NCI-H748 treated with DMSO at 0.1 percent for 48 hours (cell line): ENCODE results near the gene JAG1.
"Not testable (repeated sequence)": the region's sequence is repeated elsewhere in the genome, so short reads cannot be mapped to it uniquely, and the experiment has no call there.

Experiments
- DNase-seq: peaks from one replicate; lab custom pipeline; 2025; lab: John Stamatoyannopoulos, UW

The JAG1 gene

DNA sequence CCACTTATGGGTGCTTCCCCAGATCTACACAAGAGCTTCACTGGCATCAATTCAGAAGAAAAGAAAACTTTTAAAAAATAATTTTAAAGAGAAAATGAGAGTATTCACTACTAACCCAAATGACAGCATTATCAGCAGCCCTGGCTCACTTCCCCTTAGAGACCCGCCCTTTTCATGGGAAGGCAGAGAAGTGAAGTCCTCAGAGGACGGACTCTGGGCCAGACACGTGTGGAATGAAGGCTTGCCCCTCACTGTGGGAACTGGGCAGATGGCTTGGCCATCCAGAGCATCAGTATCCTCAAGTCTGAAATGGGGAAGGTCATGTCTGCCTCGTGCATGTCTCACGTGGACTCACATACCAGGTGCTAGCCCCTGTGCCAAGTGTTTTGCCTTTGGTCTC, 63.5 kb downstream of the JAG1 start:
- DNase-seq = no peak

DNA sequence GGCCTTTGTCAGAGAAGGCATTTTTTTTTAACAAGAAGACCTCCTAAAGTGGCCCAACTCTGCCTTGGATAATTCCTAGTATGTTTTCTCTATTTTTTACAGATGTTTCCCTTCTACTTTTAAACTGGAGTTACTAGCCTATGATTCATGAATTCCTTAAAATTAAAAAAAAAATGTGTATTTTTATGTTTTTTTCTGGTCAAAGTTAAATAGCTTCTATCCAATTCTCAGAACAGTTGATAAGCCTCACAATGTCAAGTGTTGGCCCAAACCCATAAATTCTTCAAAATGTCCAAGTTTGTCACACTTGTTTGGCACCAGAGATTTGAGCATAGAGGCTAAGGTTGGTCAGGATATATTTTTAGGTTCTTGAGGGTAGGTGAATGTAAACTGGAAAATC, 64.0 kb downstream of the JAG1 start:
- DNase-seq = no peak

DNA sequence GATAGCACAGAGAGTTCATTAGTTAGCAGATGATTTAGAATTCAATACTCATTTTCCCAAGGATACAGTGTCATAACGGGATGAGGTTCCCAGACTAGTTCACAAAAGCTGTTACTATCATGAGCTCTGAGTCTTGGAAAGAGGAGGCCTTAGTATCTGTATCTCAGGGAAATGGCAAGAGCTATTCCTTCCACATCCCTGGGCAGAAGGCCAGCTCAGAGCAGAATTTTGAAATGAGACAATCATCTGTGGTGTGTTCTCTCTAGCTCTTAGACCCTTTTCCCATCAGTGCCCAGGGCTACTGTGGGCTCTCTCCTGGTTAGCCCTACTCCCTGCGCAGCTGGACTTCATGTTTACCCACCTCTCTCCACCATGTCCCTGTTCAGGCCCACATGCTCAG, 64.5 kb downstream of the JAG1 start:
- DNase-seq = no peak

DNA sequence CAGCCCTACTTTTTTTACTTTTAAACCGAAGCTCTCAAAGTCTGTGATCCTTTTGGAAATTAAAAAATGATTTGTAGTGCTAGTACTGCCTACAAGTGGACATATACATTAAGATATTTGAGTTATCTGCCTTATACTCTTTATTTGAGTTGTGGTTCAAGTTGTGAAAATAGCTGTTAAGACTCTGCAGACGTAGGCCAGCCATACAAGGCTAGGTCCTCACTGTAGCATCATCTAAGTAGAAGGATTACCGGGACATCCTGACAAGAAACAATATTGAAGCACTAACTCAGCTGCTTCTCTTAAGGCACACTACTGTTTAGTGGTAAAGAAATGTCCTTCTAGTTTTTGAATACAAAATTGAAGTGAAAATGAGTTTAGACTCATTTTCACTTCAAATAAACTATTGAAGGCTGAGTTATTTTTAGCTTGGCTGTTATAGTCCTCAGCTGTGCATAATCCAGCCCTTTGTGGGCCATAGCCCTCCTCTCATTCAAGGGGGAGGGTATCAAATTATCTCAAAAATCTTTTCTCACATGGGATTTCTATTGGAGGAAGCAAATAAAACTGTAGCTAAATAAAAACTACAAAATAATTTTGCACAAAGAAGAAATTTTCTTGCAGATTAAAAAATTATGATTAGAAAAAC, 68.1 kb downstream of the JAG1 start:
- DNase-seq = no peak

DNA sequence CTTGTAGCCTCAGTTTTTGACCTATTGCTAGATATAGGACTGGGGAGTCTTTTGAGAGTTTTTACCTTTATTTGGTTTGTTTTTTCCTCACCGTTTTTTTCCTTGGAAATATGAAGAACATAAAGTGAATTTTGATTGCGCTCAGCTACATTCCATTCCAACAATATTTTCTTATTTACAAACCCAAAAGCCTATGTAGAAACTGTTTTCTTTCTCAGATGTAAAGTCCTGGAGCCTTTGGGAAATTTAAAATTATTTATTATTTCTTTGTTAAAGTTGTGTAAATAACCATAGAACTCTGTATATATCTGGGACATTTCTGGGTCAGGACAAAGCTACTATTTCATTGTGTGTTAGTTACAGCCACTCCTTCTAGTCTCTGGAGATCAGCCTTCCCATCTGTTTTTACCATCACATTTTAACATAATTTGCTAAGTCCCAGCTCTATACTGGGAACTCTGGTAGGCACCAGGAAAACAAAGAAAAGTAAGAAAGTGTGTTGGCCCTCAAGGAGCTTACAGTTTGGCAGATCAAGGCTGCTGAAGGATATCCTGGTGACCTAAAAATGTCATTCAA, 68.8 kb downstream of the JAG1 start:
- no peak for DNase-seq

DNA sequence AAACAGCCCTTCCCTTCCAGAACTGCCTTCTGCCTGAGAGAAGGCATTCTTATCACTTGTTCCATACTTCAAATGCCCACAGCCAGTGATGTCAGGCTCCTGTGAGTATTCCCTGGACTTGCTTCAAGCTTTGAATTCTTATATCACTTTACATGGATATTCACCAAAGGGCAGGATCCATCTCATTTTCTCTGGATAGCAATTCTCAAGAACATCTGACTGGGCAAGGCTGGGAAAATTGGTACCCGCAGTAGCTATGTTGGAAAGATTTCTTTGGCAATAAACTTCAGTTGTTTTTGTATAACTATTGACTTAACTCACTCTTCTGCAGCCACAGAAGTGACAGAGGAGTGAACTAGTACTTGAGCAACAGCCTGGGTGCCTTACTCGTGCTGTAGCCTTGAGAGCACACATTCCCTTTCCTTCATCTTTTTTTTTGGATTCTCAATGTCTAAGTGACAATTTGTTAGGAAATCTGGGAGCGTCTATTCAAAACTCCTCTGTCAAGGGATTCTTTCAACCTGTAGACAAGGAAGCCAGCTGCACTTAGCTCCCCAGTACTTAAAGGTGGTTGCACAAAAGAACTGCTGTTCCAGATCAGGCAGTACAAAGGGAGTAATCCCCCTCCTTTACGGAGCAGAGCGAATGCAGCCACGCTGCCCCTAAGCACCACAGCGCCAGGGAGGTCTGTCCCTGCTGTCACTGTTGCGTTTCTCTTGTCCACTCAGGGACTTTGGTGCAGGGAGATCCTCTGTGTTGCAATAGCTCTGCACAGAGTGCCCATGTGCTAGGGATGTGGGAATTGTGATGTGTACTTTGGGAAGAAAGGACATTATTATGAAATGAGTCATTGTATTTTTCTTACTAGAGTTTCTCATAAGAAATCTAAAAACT, 69.6 kb downstream of the JAG1 start:
- no peak for DNase-seq

DNA sequence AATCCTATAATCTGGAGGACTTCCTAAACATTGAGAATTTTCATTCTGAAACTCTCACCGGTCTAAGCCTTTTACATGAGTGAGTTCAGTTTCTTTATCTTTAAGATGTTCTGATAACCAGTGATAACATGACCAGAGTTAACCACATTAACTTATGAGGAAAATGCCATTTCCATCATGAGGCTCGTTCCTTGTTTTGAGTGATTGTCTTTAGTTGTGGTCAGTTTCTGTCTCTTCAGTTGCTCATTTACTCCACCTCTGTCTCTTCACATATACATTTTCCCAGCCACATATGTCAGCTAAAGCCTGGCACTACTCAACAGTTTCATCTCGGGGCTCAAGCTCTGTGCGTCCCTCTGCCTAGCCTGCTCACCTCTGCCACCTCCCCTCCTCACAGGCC, 70.4 kb downstream of the JAG1 start:
- no peak for DNase-seq

DNA sequence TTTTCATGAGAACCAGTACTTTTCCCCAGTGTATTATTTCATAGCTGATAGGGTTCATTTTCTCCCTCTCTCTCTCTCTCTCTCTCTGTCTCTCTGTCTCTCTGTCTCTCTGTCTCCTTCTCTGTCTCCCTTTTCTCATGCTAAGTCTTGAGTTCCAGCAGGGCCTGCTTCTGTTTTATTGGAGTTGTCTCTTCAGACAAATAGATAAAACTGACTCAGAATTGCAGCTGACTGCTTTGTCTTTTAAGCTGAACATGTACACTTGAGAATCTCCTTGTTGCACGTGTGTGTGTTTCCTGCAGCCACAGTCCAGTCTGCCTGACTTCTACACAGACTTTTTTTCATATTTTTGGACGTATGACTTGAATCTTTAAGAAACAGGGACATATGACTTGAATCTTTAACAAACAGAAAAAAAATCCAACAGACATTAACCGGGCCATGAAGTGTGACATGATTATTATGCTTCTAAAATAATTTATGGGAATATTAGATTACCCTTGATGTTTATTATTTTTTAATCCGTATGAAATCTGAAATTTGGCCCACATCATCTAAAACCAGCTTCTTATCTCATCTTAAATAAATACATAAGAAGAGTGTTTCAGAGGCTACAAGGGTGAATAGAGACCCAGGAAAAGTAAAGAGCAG, 71.5 kb downstream of the JAG1 start:
- no peak for DNase-seq

DNA sequence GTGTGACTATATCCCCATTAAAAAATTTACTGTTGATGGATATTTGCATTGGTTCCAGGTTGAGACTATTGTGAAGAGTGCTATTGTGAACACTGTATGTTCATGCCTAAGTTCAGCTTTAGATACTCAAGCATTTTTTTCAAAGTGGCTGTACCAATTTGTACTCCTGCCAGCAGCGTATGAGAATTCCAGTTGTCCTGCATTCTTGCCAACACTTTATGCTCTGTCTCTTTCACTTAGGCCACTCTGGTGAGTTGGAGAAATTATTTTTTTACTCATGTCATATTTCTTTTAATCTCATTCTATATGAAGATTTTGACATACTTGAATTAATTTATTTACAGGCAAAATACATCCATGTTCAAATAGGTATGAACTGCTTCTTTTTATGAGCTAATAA, 76.2 kb downstream of the JAG1 start:
- DNase-seq = no peak

DNA sequence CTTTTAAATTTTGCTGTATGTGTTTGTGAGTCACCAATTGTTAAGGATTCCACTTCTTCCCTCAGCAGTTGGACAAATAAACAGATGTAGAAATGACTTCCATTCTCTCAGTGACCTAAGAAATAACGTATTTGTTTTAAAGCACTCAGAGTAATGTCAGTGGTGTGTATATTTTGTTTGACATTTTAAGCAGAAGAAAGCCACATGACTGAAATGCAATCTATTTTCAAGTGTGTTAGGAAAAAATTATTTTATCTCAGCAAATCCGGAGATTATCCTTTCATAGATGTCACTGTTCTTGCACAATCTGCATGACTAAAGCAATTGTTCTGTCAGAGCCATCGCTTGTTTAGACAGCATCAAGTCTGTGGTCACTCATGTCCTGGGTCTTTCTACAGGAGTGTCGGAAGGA, 77.1 kb downstream of the JAG1 start:
- no peak for DNase-seq

DNA sequence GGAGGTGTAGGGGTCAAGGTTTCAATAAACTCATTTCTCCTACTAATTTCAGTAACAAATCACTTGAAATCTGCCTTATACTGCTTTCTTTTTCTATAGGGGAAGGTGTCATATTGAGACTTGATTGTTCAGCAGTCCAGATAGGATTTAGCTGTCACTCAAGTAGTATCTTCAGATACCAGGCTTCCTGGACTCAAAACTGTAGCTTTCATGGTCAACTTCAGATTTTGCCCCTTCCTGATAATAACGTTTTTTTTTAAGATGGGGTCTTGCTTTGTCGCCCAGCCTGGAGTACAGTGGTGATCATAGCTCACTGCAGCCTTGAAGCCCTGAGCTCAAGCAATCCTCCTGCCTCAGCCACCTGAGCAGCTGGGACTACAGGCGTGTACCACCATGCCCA, 77.8 kb downstream of the JAG1 start:
- no peak for DNase-seq

DNA sequence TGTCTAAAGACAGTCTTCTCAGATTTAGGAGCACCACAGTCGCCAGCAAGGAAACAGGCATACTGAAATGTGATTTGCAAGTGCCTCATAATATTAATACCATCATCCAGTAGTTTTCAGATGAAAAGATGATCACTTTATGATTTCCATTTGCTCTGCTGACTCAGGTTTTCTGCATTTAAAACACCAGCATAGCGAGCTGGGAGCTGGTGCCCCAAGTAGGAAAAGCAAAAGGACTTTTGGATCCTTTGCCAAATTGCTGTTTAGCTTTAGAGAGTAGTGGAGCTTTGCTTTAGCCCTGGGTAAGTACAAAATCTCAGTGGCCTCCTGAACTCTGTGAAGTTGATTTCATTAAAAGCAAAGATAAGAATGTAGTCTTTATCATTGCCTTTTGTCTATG, 78.5 kb downstream of the JAG1 start:
- no peak for DNase-seq

DNA sequence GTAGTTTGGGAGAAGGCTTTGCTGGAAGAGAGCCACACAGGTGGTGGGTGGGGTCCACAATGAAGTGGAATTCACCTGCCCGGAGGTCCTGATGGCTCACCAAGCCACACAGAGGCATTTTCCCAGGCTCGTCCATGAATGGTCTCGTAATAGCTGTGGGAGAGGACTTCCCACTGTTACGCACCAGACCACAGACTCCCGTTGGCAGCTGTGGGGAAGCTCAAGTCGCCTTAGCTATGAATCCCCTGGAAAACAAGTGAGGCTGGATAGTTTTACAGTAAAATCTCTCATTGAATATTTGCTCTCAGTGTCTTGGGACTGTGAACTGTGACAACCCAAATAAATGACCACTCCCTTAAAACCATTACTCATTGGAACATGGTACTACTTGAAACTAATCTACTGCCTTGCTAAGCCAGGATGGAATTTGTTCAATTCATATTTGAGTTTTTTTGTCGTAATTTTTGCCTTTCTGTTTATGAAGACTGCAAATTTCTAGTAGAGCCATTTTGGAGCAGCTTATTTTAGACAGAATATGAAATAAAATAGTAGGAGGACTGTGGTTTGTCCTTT, 79.4 kb downstream of the JAG1 start:
- DNase-seq = no peak

DNA sequence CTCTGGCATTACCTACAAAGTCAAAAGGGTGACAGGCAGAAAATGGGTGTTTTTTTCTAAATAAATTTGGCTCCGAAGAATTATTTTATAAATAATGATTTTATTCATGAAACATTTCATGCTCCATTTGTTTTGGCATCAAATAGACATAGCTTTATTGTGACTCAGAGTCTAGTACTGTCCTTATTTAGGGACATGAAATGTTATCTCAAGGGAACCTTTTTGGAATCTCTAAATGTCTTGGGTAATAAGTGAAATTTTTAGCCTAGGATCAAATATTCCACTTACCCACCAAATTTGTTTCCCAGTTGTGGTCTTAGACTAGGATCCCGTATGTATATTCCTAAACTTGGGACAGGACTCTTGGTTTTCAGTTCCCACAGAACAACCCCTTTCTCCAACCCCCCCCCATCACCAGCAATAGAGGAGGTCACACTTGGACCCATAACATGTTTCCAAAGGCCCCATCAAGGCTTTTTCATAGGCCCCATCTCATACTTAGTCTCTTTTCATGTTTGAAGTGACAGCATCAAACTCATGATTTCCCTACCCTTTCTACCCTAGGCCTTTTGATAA, 81.8 kb downstream of the JAG1 start:
- DNase-seq = no peak

DNA sequence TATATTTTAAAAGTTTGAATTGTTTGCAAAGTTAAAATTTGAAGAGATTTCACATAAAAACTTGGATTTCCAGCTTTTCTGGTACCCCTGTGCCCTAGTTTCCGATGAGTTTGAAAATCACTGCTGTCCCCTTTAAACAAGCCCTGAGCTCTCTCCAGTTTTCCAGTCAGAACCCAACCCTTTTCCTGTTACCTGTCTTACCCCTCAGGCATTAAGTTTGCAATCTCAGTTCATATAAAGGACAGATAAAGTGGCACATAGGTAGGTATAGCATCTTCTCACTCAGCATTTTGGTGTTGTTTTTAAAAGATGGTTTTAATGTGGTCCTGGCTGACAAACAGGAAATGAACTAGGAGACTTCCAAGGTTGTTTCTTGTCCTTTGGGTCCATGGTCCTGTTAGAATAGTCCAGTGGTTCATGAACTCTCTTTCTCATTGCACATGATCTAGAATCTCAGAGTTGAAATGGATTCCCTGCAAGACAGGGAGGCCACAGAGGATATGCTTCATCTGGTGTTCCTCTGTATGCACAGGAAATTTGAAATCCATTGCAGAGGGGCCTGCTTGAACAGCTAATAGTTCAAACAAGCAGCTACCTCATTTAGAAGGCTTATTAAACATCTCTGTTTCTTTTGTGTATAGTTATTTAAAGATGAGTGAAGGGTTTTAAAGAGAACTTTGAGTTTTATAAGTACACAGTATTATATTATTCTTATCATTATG, 82.7 kb downstream of the JAG1 start:
- no peak for DNase-seq

DNA sequence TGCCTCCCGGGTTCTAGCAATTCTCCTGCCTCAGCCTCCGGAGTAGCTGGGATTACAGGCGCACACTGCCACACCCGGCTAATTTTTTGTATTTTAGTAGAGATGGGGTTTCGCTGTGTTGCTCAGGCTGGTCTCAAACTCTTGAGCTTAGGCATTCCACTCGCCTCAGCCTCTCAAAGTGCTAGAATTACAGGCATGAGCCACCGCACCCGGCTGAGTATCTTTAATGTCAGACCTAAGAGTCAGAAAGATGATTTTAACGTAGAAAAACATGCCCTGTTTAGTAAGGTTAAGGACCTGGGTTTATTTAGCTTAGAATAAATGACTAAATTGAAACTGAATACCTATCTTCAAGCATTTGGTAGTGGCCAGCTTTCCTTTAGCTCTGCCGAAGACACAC, 83.4 kb downstream of the JAG1 start:
- DNase-seq = not testable (repeated sequence)
